Karpas-422 (cell line): ENCODE measurements around the gene TIFAB. TPM values are rescaled to one million over a fixed set of nuclear protein-coding genes. Genes with fewer than 3 reads are reported as not detected.

Experiments used
- DNase-seq: peaks from one replicate; pipeline ENCODE4 v3.0.0-alpha.2; 2015
- H2AFZ ChIP-seq: fragments of 200-600 bp; sonication (generic); 2 replicates; pipeline ENCODE4 v1.6.1; 2014; ENCODE audit warnings: antibody characterized with exemption, low read length, mixed read lengths
- H3K27ac ChIP-seq: fragments of 200-600 bp; sonication (generic); 2 replicates; pipeline ENCODE4 v1.5.1; 2014; ENCODE audit warnings: mild to moderate bottlenecking, low read length, moderate library complexity
- H3K27me3 ChIP-seq: fragments of 200-600 bp; sonication (generic); 2 replicates; pipeline ENCODE4 v1.6.1; 2014; ENCODE audit warnings: low read length, mixed read lengths
- H3K36me3 ChIP-seq: fragments of 200-600 bp; sonication (generic); 2 replicates; pipeline ENCODE4 v1.6.1; 2014; ENCODE audit warnings: low read length, mixed read lengths; ENCODE audit not compliant: insufficient read depth
- H3K4me1 ChIP-seq: fragments of 200-600 bp; sonication (generic); 2 replicates; pipeline ENCODE4 v1.6.1; 2014; ENCODE audit warnings: mild to moderate bottlenecking, low read length, mixed read lengths
- H3K4me2 ChIP-seq: fragments of 200-600 bp; sonication (generic); 2 replicates; pipeline ENCODE4 v1.6.1; 2014; ENCODE audit warnings: low read length, low read depth, mild to moderate bottlenecking; ENCODE audit not compliant: poor library complexity, severe bottlenecking
- H3K4me3 ChIP-seq: fragments of 200-600 bp; sonication (generic); 2 replicates; pipeline ENCODE4 v1.5.1; 2014; ENCODE audit warnings: mild to moderate bottlenecking, antibody characterized with exemption, low read length, mixed read lengths
- H3K79me2 ChIP-seq: fragments of 200-600 bp; sonication (generic); 2 replicates; pipeline ENCODE4 v1.6.1; 2014; ENCODE audit warnings: mild to moderate bottlenecking, low read length, mixed read lengths
- H3K9ac ChIP-seq: fragments of 200-600 bp; sonication (generic); 2 replicates; pipeline ENCODE4 v1.6.0; 2014; ENCODE audit warnings: low read length
- H3K9me2 ChIP-seq: fragments of 200-600 bp; sonication (generic), shearing (Covaris generic); replicated peaks from 2 replicates; pipeline ENCODE4 v1.6.0; 2014; ENCODE audit warnings: mild to moderate bottlenecking, low read length, moderate library complexity; ENCODE audit not compliant: insufficient read depth
- H3K9me3 ChIP-seq: fragments of 300-700, 200-600 bp; sonication (generic); 2 replicates; pipeline ENCODE4 v1.6.1; 2014; ENCODE audit warnings: low read length, mixed read lengths
- H4K20me1 ChIP-seq: fragments of 200-600 bp; sonication (generic); 2 replicates; pipeline ENCODE4 v1.6.1; 2014; ENCODE audit warnings: mild to moderate bottlenecking, antibody characterized with exemption, low read length, low read depth; ENCODE audit not compliant: insufficient read depth
- total RNA-seq: library from RNA; depleted of rRNA; stranded (reverse); fragments of >200 nt; shearing (Covaris generic); gene quantifications from 2 replicates; pipeline ENCODE4 v1.2.3, GENCODE V29; 2014; ENCODE audit warnings: low replicate concordance

TIFAB gene
- total RNA-seq, 1 experiment from 2014 or later, result not detected

GRCh38 chr5:135444881-135445280, 7.3 kb downstream of the TIFAB start:
- H3K4me3 ChIP-seq, result no peak overlapping the region

GRCh38 chr5:135444360-135444759, 7.8 kb downstream of the TIFAB start:
- Histone ChIP-seq H3K27me3 (no peaks in the 10 kb centered on the region), H3K4me3 (no peak overlapping the region), H4K20me1 (no peaks in the 10 kb centered on the region), H2AFZ (no peak overlapping the region), H3K4me2 (no peak overlapping the region), H3K9ac (no peak overlapping the region), H3K27ac (no peak overlapping the region), H3K9me2 (no peaks in the 10 kb centered on the region), H3K79me2 (no peaks in the 10 kb centered on the region), H3K36me3 (no peaks in the 10 kb centered on the region), H3K9me3 (no peaks in the 10 kb centered on the region), H3K4me1 (no peaks in the 10 kb centered on the region)
- DNase-seq, result no peak

More at GRCh38 chr5:135444881-135445280, 7.3 kb downstream of the TIFAB start:
- H3K36me3 ChIP-seq, result no peaks in the 10 kb centered on the region
- no peaks in the 10 kb centered on the region for H3K9me2 ChIP-seq
- no peak overlapping the region for H3K27ac ChIP-seq
- no peak overlapping the region for H3K4me2 ChIP-seq
- H3K27me3 ChIP-seq, result no peaks in the 10 kb centered on the region
- H3K9ac ChIP-seq, result no peak overlapping the region
- no peak overlapping the region for H2AFZ ChIP-seq
- DNase-seq, result no peak
- H4K20me1 ChIP-seq, result no peaks in the 10 kb centered on the region
- no peaks in the 10 kb centered on the region for H3K79me2 ChIP-seq
- no peaks in the 10 kb centered on the region for H3K4me1 ChIP-seq
- no peaks in the 10 kb centered on the region for H3K9me3 ChIP-seq

- Histone ChIP-seq H4K20me1 (no peaks in the 10 kb centered on the region), H3K9ac (no peak overlapping the region), H3K9me3 (no peaks in the 10 kb centered on the region), H3K9me2 (no peaks in the 10 kb centered on the region), H3K79me2 (no peaks in the 10 kb centered on the region), H3K4me1 (no peaks in the 10 kb centered on the region), H3K4me2 (no peak overlapping the region), H2AFZ (no peak overlapping the region), H3K4me3 (no peak overlapping the region), H3K36me3 (no peaks in the 10 kb centered on the region), H3K27me3 (no peaks in the 10 kb centered on the region), H3K27ac (no peak overlapping the region)
- no peak for DNase-seq
These were observed 8.8 kb downstream of the TIFAB start for GRCh38 chr5:135443161-135443960.

- Histone ChIP-seq H3K4me3 (no peak overlapping the region), H3K9me3 (no peaks in the 10 kb centered on the region), H3K27ac (no peak overlapping the region), H3K4me1 (no peaks in the 10 kb centered on the region), H2AFZ (no peak overlapping the region), H3K9ac (no peak overlapping the region), H3K79me2 (no peaks in the 10 kb centered on the region), H3K27me3 (no peaks in the 10 kb centered on the region), H3K4me2 (no peak overlapping the region), H3K36me3 (no peaks in the 10 kb centered on the region), H4K20me1 (no peaks in the 10 kb centered on the region), H3K9me2 (no peaks in the 10 kb centered on the region)
- no peak for DNase-seq
These were observed 9.6 kb downstream of the TIFAB start for GRCh38 chr5:135442431-135443160.

GRCh38 chr5:135441919-135442318, 10.2 kb downstream of the TIFAB start:
- Histone ChIP-seq H3K9ac (no peak overlapping the region), H3K4me1 (no peaks in the 10 kb centered on the region; the same call in 1 of the 2 replicates), H2AFZ (no peak overlapping the region)

GRCh38 chr5:135441350-135441831, 10.8 kb downstream of the TIFAB start:
- H3K79me2 ChIP-seq, result no peaks in the 10 kb centered on the region
- no peak for DNase-seq

More at GRCh38 chr5:135441919-135442318, 10.2 kb downstream of the TIFAB start:
- no peaks in the 10 kb centered on the region for H3K27me3 ChIP-seq
- no peak overlapping the region for H3K27ac ChIP-seq
- H3K4me3 ChIP-seq, result no peak overlapping the region
- no peaks in the 10 kb centered on the region for H3K9me3 ChIP-seq
- no peak for DNase-seq
- H4K20me1 ChIP-seq, result no peaks in the 10 kb centered on the region
- no peak overlapping the region for H3K4me2 ChIP-seq
- H3K36me3 ChIP-seq, result no peaks in the 10 kb centered on the region
- no peaks in the 10 kb centered on the region for H3K9me2 ChIP-seq
- no peaks in the 10 kb centered on the region for H3K79me2 ChIP-seq

GRCh38 chr5:135440916-135441315, 11.2 kb downstream of the TIFAB start:
- H3K4me1 ChIP-seq, result no peaks in the 10 kb centered on the region; the same call in 1 of the 2 replicates
- no peaks in the 10 kb centered on the region for H3K36me3 ChIP-seq
- no peaks in the 10 kb centered on the region for H4K20me1 ChIP-seq
- H3K9me2 ChIP-seq, result no peaks in the 10 kb centered on the region
- no peaks in the 10 kb centered on the region for H3K79me2 ChIP-seq
- H3K27ac ChIP-seq, result no peak overlapping the region
- no peak for DNase-seq
- H3K4me3 ChIP-seq, result no peak overlapping the region
- no peaks in the 10 kb centered on the region for H3K27me3 ChIP-seq
- H3K9me3 ChIP-seq, result no peaks in the 10 kb centered on the region
- H3K4me2 ChIP-seq, result no peak overlapping the region
- no peak overlapping the region for H2AFZ ChIP-seq
- H3K9ac ChIP-seq, result no peak overlapping the region

More at GRCh38 chr5:135441350-135441831, 10.8 kb downstream of the TIFAB start:
- Histone ChIP-seq H3K36me3 (no peaks in the 10 kb centered on the region), H3K4me2 (no peak overlapping the region), H3K9me2 (no peaks in the 10 kb centered on the region), H4K20me1 (no peaks in the 10 kb centered on the region), H3K9ac (no peak overlapping the region), H3K4me3 (no peak overlapping the region), H3K9me3 (no peaks in the 10 kb centered on the region), H3K4me1 (no peaks in the 10 kb centered on the region; the same call in 1 of the 2 replicates), H3K27ac (no peak overlapping the region), H2AFZ (no peak overlapping the region), H3K27me3 (no peaks in the 10 kb centered on the region)
